B cell (primary cell): ENCODE data around the gene FUT3. TPM values are rescaled to one million over a fixed set of nuclear protein-coding genes. Genes with fewer than 3 reads are reported as not detected.
"Not testable (repeated sequence)": the region's sequence is repeated elsewhere in the genome, so short reads cannot be mapped to it uniquely, and the experiment has no call there.

Source experiments
- ATAC-seq: fragments of 200-7000 bp; cut with Tn5 transposase; one replicate; pipeline ENCODE4 v1.10.0; 2021; ENCODE audit warnings: low read depth, mild to moderate bottlenecking, moderate number of reproducible peaks, moderate library complexity
- CTCF ChIA-PET: fragments of 350-600 bp; sonication (Branson Sonifier 250); formaldehyde crosslinking; loops from one replicate; lab custom pipeline; 2021; ENCODE audit warnings: antibody characterized with exemption, inconsistent platforms; lab: Charles Lee
- POLR2A ChIA-PET: fragments of 350-600 bp; sonication (Branson Sonifier 250); formaldehyde crosslinking; loops from one replicate; lab custom pipeline; 2021; ENCODE audit warnings: antibody characterized with exemption; lab: Charles Lee
- DNase-seq: peaks from one replicate; pipeline ENCODE4 v3.0.0; 2013
- H2AFZ ChIP-seq: 2 replicates; pipeline ENCODE4 v1.6.1; 2012; ENCODE audit warnings: mild to moderate bottlenecking, low read depth, low read length; ENCODE audit not compliant: insufficient read depth, poor library complexity, severe bottlenecking
- H3K27ac ChIP-seq, 2 donors: 1 replicate in 1 of 2; 2 replicates in 1 of 2; pipeline ENCODE4 v1.5.1; 2012 to 2013; ENCODE audit warnings: low read length in 2 of 2, mild to moderate bottlenecking in 2 of 2, moderate library complexity in 1 of 2
- H3K27me3 ChIP-seq, 4 experiments: fragments of 200-600 bp in 1 of 4; sonication (generic) in 1 of 4; replicated peaks in 1 of 4; 1 replicate in 2 of 4; 2 replicates in 2 of 4; pipeline versions ENCODE4 v1.6.1 to v1.7.0; 2013 to 2016; ENCODE audit warnings: low read length in 3 of 4, mild to moderate bottlenecking in 2 of 4, mixed read lengths in 1 of 4, moderate library complexity in 1 of 4; ENCODE audit not compliant: insufficient read depth in 4 of 4, control insufficient read depth in 3 of 4; ENCODE audit errors: control extremely low read depth in 1 of 4
- H3K36me3 ChIP-seq, 2 experiments: replicated peaks in 1 of 2; 1 replicate in 1 of 2; 2 replicates in 1 of 2; pipeline versions ENCODE4 v1.6.1 to v1.7.1; 2013; ENCODE audit warnings: low read length in 1 of 2; ENCODE audit not compliant: insufficient read depth in 2 of 2, control insufficient read depth in 1 of 2; ENCODE audit errors: control extremely low read depth in 1 of 2, extremely low read depth in 1 of 2
- H3K4me1 ChIP-seq, 2 donors: fragments of 200-600 bp in 1 of 2; sonication (generic) in 1 of 2; 1 replicate in 1 of 2; 2 replicates in 1 of 2; pipeline versions ENCODE4 v1.5.1 to v1.6.1; 2013 to 2017; ENCODE audit warnings: low read length in 2 of 2; ENCODE audit not compliant: control insufficient read depth in 2 of 2, insufficient read depth in 2 of 2
- H3K4me2 ChIP-seq: replicated peaks from 2 replicates; pipeline ENCODE3; 2012; ENCODE audit warnings: mild to moderate bottlenecking, low read depth, low read length; ENCODE audit not compliant: poor library complexity, severe bottlenecking
- H3K4me3 ChIP-seq, 5 experiments: fragments of 200-600 bp in 1 of 5; sonication (generic) in 1 of 5; 1 replicate in 3 of 5; 2 replicates in 2 of 5; pipeline versions ENCODE4 v1.5.1 to v1.7.0; 2011 to 2016; ENCODE audit warnings: low read length in 4 of 5, mild to moderate bottlenecking in 4 of 5, low read depth in 2 of 5, control low read depth in 1 of 5, moderate library complexity in 1 of 5; ENCODE audit not compliant: insufficient read depth in 1 of 5; ENCODE audit errors: control extremely low read depth in 1 of 5, extremely low read depth in 1 of 5
- H3K79me2 ChIP-seq: fragments of 200-600 bp; sonication (generic); one replicate; pipeline ENCODE4 v1.6.0; 2016; ENCODE audit warnings: low read length; ENCODE audit not compliant: control insufficient read depth, insufficient read depth
- H3K9ac ChIP-seq: fragments of 200-600 bp; sonication (generic); 2 replicates; pipeline ENCODE4 v1.6.1; 2017; ENCODE audit warnings: mild to moderate bottlenecking, low read length, moderate library complexity
- H3K9me3 ChIP-seq, 3 donors: one replicate each; pipeline versions ENCODE4 v1.6.1 to v1.7.1; 2013; ENCODE audit warnings: low read length in 2 of 3; ENCODE audit not compliant: control insufficient read depth in 2 of 3, insufficient read depth in 1 of 3; ENCODE audit errors: control extremely low read depth in 1 of 3
- H4K20me1 ChIP-seq: 2 replicates; pipeline ENCODE4 v1.6.0; 2012; ENCODE audit warnings: mild to moderate bottlenecking, low read length; ENCODE audit not compliant: insufficient read depth, control insufficient read depth, poor library complexity, severe bottlenecking
- H3K27ac Mint-ChIP-seq: one replicate; pipeline ENCODE4 v1.8.0; 2021; ENCODE audit warnings: mixed read lengths
- H3K27me3 Mint-ChIP-seq: one replicate; pipeline ENCODE4 v1.8.0; 2021; ENCODE audit warnings: mixed read lengths
- H3K4me1 Mint-ChIP-seq: one replicate; pipeline ENCODE4 v1.8.0; 2021; ENCODE audit warnings: mixed read lengths
- H3K4me3 Mint-ChIP-seq: one replicate; pipeline ENCODE4 v1.8.0; 2021; ENCODE audit warnings: mixed read lengths
- H3K9me3 Mint-ChIP-seq: one replicate; pipeline ENCODE4 v1.8.0; 2022; ENCODE audit warnings: mixed read lengths; ENCODE audit not compliant: insufficient read depth
- CTCF ChIP-seq: fragments of 200-600 bp; IDR thresholded peaks from one replicate; pipeline ENCODE4 v1.8.0; 2022; ENCODE audit warnings: antibody characterized with exemption, mild to moderate bottlenecking
- EZH2 ChIP-seq: IDR thresholded peaks from 2 replicates; pipeline ENCODE4 v1.6.1; 2012; ENCODE audit warnings: borderline replicate concordance, low read depth, mild to moderate bottlenecking, moderate library complexity, low read length; ENCODE audit not compliant: insufficient read depth, poor library complexity, severe bottlenecking
- WGBS: methylation state at CpG from one replicate; pipeline ENCODE4 v1.1.5; 2013; ENCODE audit warnings: missing lambda C conversion rate; ENCODE audit not compliant: insufficient coverage; 5-methylcytosine and 5-hydroxymethylcytosine counted together
- intact Hi-C: fragments of 100-400 bp; cut with micrococcal nuclease; formaldehyde crosslinking; loops from one replicate; pipeline ENCODE4 v1.10.0; 2022
- polyA plus RNA-seq: library from polyadenylated mRNA; depleted of rRNA; stranded (reverse); fragments of >200 nt; gene quantifications from 2 replicates; pipeline ENCODE4 v1.2.3, GENCODE V29; 2012
- total RNA-seq, 2 donors: library from RNA; stranded (reverse); fragments of 120-200 nt in 1 of 2; gene quantifications; 1 replicate in 1 of 2; 2 replicates in 1 of 2; pipeline versions ENCODE4 v1.2.3 to v1.2.4, GENCODE V29; 2013 to 2022

FUT3 gene
- total and polyA plus RNA-seq, 2 donors (not counting 1 experiment from before 2014, with no cell fraction given), result not detected

GRCh38 chr19:5843295-5843927 is 7.8 kb downstream of the FUT3 start:
- H3K36me3 ChIP-seq, result no peaks in the 10 kb centered on the region
- H3K9ac ChIP-seq, result no peak overlapping the region
- no peaks in the 10 kb centered on the region for H3K79me2 ChIP-seq
- H3K4me1 Mint-ChIP-seq, result no peaks in the 10 kb centered on the region
- DNase-seq (no peak), ATAC-seq (no peak)
- H4K20me1 ChIP-seq, result no peaks in the 10 kb centered on the region
- H3K9me3 ChIP-seq, result peaks cover 0 to 3% (median 0%) of the 10 kb centered on the region in 3 donors
- peaks cover 0 to 9% (median 0%) of the 10 kb centered on the region in 4 experiments for H3K27me3 ChIP-seq
- intact Hi-C loops, result no loop called here
- no peak overlapping the region for H3K4me2 ChIP-seq
- ChIA-PET POLR2A (no interaction called here), CTCF (no interaction called here)
- H3K27me3 Mint-ChIP-seq, result peaks cover 3% of the 10 kb centered on the region
- H3K27ac Mint-ChIP-seq, result no peak overlapping the region
- no peak overlapping the region for H2AFZ ChIP-seq
- no peaks in the 10 kb centered on the region for H3K4me1 ChIP-seq
- 93% methylated on average over 14 of the region's 21 CpGs for WGBS
- H3K27ac ChIP-seq, result no peak overlapping the region
- no peak overlapping the region for H3K4me3 Mint-ChIP-seq
- TF ChIP-seq EZH2 (no peak), CTCF (no peak)
- H3K4me3 ChIP-seq, result no peak overlapping the region
- H3K9me3 Mint-ChIP-seq, result no peaks in the 10 kb centered on the region

- H3K4me3 Mint-ChIP-seq, CTCF ChIA-PET, H2AFZ ChIP-seq, H3K36me3 ChIP-seq, H3K4me3 ChIP-seq, DNase-seq, H3K9ac ChIP-seq, POLR2A ChIA-PET, H3K9me3 ChIP-seq, ATAC-seq, H4K20me1 ChIP-seq, H3K27ac Mint-ChIP-seq, H3K79me2 ChIP-seq, H3K4me1 Mint-ChIP-seq, intact Hi-C loops, H3K9me3 Mint-ChIP-seq, H3K4me1 ChIP-seq, H3K27me3 Mint-ChIP-seq, H3K27ac ChIP-seq, H3K4me2 ChIP-seq: not testable (repeated sequence)
- WGBS, result no CpG with 5 or more reads among the region's 6 CpGs
- peaks cover 0 to 13% (median 0%) of the 10 kb centered on the region in 4 experiments for H3K27me3 ChIP-seq
Measured at GRCh38 chr19:5841735-5842111, 9.5 kb downstream of the FUT3 start.
